Stimulated activated CD4-positive, alpha-beta T cell treated with anti-CD3 and anti-CD28 coated beads, Interleukin-2, amount 100 ng/mL, for 4 hours (primary cell): ENCODE measurements around the gene VAX1.

ENCODE experiments used
- DNase-seq: peaks from one replicate; pipeline ENCODE4 v3.0.0-alpha.2; 2020; ENCODE audit warnings: low read depth

VAX1 gene

DNA sequence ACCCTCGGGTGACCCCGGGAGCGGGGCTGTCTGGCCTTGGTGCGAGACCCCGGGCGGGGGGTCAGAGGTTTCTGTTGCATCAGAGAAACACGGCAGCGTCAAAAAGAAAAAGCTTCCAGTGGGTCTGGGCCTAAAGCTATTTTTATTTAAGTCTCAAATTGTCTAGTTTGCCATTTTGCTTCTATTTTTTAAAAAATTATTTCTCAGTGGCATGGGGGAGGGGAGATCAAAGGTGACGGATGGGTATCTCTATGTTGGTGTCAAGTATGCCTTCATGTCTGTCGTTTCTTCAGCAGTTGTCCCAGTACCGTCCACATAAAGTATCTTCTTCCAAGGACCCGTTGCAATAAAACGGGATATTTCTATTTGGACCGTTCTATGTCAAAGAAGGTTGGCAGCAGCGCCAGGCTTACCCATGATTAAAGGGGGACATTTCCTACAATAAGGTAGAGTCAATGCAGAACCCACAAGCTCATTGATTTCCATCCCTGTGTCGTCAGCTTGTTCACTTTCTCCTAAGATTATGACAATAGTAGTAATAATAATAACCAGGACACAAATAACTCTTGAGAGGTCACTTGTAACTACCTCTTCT is 26.0 kb upstream of the VAX1 start:
- no peak for DNase-seq

DNA sequence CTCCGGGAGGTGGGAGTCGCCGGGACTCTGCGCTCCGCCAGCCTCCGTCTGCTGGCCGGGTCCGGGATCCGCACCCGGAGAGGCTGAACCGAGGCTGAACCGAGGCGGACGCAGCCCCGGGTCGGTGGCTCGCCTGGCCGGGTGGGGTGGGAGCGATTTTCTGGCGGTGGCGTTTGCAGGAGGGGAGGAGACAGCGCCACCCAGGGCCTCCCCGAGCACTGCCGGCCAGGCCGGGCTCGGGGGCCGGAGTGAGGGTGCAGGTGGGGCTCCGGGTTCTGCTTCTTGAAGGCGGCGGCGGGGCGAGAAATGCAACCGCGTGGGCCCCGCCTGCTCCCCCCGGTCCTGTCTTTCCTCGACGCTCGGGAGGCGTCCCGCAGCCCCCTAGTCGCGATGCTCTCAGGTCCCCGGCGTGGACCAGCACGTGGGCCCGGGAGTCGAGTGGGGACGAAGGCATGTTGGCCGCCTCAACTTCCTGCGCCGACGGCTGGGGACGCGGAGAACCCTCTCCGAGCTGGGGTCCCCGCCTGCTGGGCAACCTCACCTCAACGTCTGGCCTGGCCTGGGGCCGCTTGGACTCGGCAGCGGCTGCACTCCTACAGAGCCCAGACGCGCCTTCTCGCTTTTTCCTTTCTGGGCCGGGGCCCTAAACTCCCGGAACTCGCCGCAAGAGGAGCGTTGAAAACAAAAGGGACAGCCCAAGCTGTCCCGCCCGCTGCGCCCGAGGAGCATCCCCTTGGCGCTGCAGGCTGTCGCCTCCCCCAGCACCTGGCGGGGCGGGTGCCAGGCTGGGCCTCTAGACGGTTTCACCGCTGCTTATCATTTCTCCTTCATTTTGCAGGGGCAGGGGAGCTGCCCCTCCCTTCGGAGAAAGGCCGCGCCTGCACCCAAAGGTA is 25.2 kb upstream of the VAX1 start:
- DNase-seq: no peak

GRCh38 chr10:117162093-117163060 is 24.3 kb upstream of the VAX1 start:
- no peak for DNase-seq

DNA sequence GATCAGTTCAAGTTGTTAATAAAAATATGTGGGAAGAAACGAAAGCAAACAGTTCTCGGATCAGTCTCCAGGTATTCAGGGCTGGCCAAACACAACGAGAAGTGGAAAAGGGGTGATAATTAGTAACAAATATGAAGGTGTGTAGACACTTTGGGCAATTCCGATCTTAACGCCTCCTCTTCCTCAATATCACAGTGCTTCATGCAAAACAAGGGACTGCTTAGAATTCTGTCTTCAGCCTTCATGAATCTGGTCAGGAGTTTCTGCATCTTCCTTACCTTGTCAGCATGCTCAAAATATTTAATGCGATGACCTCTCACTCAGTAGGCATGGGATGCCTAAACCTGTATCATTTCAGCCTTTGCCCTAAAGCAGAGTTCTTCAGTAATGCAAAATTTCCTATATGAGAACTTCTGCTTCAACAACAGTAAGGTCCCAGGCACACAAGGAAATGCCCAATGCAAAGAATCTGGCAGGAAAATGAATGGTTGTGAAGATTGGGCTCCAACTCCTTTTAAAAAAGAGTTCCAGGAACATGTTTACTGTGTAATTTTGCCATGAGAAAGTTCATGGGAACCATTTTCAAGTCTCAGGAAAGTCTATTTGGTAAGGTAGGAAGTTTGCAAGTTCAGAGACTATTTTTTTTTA is 23.4 kb upstream of the VAX1 start:
- no peak for DNase-seq

DNA sequence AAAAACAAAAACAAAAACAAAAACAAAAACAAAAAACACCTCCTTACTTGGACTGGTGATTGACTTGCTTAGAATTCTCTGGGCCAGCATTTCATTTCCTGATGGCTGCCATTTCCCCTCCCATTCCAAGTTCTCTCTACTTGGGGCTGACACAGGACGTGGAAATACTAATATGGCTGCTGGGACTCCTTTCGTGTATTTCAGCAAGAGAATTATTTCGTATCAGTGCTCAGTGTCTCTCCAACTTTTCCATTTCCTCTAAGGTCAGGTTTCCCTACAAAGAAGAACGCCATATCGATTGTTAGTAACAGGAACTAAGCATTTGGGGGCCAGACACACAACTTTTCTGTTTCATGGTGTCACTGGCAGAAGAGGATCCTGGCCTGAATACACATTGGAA is 22.5 kb upstream of the VAX1 start:
- DNase-seq: no peak

DNA sequence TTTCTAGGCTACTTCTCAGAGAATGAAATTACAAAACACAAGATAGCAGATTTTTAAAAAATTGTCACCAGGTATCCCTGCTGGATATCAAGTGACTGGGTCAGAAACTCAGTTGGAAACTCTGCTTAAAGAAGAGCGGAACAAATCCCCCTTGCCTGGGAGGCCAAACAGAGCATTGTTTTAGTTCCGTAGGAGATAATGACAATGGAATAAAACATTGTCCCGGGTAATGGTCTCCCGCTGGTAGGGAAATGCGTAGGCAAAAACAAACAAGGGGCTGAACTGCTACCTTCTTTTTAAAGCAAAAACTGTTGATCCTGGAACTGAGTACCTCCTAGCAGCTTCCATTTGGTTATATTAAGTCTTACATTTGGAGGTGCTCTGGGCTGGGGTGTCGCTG is 21.3 kb upstream of the VAX1 start:
- no peak for DNase-seq

DNA sequence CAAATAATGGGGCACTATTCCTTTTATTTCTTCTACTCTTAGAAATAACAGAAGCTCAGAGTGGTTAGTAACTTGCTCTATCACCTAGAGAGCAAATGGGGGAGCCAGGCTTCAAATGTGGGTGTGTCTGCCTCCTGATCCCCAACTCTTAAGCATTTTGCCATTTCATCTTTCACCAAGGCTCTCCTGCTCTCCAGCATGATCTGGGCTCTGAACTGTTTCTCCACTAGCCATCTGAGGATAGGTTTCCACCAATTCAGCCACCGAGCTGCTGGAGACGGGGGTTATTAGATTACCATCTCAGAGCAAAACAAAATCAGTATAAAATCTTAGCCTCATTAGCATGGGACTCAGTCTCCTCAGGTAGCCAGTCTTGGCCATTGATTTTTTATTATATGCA is 20.2 kb upstream of the VAX1 start:
- DNase-seq: no peak

GRCh38 chr10:117152668-117153067 is 14.6 kb upstream of the VAX1 start:
- no peak for DNase-seq

GRCh38 chr10:117148284-117148683 is 10.2 kb upstream of the VAX1 start:
- DNase-seq: no peak

DNA sequence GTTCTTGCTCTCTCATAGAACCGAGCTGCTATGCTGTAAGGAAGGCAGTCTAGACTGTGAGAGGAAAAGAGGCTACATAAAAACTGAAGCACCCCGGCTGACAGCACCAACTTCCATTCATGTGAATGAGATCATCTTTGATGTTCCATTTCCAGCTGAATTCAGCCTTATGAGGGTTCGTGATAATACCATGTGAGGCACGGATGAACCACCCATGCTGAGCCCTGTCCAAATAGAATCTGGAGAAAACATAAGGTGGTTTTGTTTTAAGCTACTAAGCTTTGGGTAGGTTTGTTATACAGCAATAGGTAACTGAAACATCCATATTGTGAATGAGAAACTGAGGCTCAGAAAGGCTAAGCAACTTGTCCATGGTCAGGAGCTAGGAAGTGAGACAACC is 6.9 kb upstream of the VAX1 start:
- DNase-seq: no peak

GRCh38 chr10:117143103-117143823 is 5.2 kb upstream of the VAX1 start:
- DNase-seq: no peak

GRCh38 chr10:117140525-117140902 is 2.4 kb upstream of the VAX1 start:
- DNase-seq: no peak

DNA sequence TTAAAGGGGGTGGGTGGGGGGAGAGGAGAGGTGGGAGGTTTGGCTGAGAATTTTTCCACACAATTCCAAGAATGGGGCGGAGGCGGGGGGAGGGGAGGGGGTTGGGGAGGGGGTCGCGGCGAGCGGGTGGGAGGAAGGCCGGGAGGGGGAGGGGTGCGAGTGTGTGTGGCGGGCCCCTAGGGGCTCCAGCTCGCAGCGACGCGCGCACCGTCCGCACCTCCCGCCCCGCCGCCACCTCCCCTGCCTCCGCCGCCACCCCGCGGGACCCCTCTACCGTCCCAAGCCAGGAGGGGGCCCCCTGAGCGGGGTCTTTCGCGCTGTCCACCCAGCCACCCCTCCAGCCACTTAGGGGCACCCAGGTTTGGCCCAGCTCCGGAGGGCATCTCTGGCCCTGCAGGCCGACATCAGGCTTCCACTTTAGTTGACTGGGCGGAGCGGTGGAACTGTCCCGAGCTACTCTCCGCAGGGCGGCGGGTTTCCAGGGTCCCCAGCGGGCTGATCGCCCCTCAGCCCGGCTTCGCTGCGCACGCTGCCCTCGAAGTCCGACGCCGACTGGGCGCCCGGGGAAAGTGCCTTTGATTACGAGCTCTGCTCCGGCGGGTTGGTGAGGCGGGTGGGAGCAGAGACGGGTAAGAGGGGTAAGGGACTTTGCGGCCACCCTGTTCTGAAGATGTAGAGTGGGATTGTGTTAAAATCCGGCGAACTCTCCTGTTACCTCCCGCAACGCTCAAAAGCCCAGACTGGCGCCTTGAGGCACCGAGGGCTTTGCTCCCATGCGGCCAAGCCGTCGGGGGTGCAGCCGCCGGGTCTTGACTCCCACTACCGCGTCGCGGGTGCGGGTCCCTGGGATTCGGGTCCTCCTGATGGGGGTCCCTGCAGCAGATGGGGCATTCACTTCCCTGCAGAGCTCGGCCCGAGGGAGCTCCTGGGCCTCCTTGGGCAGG is 1.8 kb upstream of the VAX1 start:
- no peak for DNase-seq

- DNase-seq: no peak
Measured at GRCh38 chr10:117138838-117139580, 939 bp upstream of the VAX1 start.

DNA sequence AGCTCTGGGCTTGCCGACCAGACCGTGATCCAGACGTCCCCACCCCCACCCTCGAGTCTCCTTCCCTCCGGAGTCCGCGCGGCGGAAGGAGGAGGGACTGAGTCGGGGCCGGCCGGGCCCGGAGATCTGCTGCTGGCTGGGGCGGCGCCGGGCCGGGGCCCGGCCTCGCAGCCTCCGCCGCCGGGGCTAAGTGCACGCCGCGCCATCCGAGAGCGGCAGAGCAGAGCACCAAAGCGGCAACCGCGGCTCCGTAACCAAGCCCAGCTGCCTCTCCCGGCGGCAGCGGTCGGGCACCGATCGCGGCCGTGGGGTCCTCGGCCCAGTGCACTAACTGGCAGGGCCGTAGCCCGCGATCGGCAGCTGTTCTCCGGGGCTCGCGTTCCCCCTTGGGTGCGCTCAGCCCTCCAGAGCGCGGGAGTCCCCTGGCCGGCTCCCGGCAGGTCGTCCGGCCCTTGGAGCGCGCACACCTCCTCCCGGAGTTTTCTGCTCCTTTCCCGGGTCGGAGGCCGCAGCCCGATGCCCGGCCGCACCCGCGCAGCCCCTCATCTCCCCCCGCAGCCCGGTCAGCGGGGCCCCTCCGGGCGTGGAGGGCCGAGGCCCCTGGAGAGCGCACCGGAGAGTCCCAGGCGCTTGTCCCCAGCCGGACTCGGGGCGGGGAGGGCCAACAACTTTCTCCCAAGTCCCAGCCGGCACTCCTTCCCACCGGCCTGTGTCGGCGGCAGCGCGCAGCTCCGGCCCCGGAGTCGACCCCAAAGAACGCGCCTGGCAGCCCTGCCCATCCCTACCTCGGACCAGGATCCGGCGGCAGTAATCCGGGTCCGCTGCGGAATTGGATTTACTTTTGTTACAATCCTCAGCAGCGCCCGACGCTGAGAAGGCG is 799 bp downstream of the VAX1 start:
- DNase-seq: no peak

GRCh38 chr10:117136391-117136975 is 1.6 kb downstream of the VAX1 start:
- DNase-seq: no peak

- no peak for DNase-seq
Measured at GRCh38 chr10:117135480-117136140, 2.5 kb downstream of the VAX1 start.

DNA sequence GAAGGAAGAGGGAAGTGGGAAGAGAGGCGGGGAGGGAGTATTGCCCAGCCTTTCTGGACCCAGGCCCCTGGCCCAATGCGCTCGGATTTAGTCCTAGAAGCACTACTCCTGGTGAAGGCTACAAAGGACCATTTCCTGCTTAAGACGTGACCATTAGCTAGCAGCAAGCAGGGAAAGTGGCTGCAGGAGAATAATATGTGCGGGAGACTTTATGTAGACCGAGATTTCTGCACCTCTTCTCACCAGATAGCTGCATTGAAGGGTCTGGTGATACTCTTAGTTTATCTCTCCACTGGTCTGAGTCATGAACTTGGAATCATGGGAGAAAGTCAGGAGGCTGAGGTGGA is 3.1 kb downstream of the VAX1 start:
- DNase-seq: no peak
